K562 (cell line): ENCODE results near the gene PRPF38A. TPM values are rescaled to one million over a fixed set of nuclear protein-coding genes. Genes with fewer than 3 reads are reported as not detected.

Experiments
- AFF4 ChIP-seq: sonication (generic); formaldehyde crosslinking; IDR thresholded peaks from 2 replicates; pipeline ENCODE4 v1.8.0; 2023; ENCODE audit warnings: mild to moderate bottlenecking, missing genetic modification reagents
- HNRNPLL ChIP-seq: fragments of 200-400 bp; formaldehyde crosslinking; IDR thresholded peaks from 2 replicates; pipeline ENCODE4 v1.6.1; 2017; ENCODE audit warnings: low read length, low read depth, mild to moderate bottlenecking; ENCODE audit not compliant: poor library complexity, severe bottlenecking
- NCOA4 ChIP-seq: fragments of 450-650 bp; IDR thresholded peaks from 2 replicates; pipeline ENCODE4 v1.6.1; 2018; ENCODE audit warnings: mild to moderate bottlenecking; ENCODE audit not compliant: partially characterized antibody
- NFRKB ChIP-seq: fragments of 450-650 bp; IDR thresholded peaks from 2 replicates; pipeline ENCODE4 v1.6.1; 2016; ENCODE audit warnings: low read depth
- POLR2AphosphoS2 ChIP-seq: IDR thresholded peaks from 2 replicates; pipeline ENCODE4 v1.6.1; 2012; ENCODE audit warnings: low read length, improper control_type of control experiment
- SREBF2 ChIP-seq: sonication (generic); formaldehyde crosslinking; IDR thresholded peaks from 2 replicates; pipeline ENCODE4 v1.4.0; 2020; ENCODE audit warnings: mild to moderate bottlenecking, missing genetic modification reagents
- ZNF24 ChIP-seq: fragments of 450-650 bp; IDR thresholded peaks from 2 replicates; pipeline ENCODE4 v1.6.1; 2016
- polyA plus RNA-seq, 8 experiments: library from polyadenylated mRNA; depleted of rRNA in 4 of 8; stranded (reverse) in 5 of 8; unstranded in 3 of 8; fragments of >200 nt; fragmentation: Nextera tagmentation in 2 of 8; fragmentation: Illumina TruSeq in 1 of 8; extraction: Ambion mirVana in 2 of 8; extraction: Trizol in 1 of 8; gene quantifications; 2 replicates each; pipeline versions ENCODE4 v1.2.1 to v1.2.3, GENCODE V29; 2011 to 2014; ENCODE audit warnings: inconsistent platforms in 1 of 8, missing spikeins in 1 of 8
- total RNA-seq, 7 experiments: library from RNA; depleted of rRNA in 6 of 7; stranded (reverse); fragments of >200 nt in 6 of 7; fragmentation: Illumina TruSeq in 2 of 7; extraction: Trizol in 2 of 7; gene quantifications; 2 replicates each; pipeline versions ENCODE4 v1.2.1 to v1.2.3, GENCODE V29; 2011 to 2021; ENCODE audit warnings: low replicate concordance in 1 of 7
- TF ChIP-seq, protein P1 (sequence below): fragments of 450-650 bp; IDR thresholded peaks from 2 replicates; pipeline ENCODE4 v1.6.1; 2016; ENCODE audit warnings: mild to moderate bottlenecking, moderate library complexity
- TF ChIP-seq, protein P2 (sequence below), 3 experiments: fragments of 200-800 bp in 1 of 3; sonication (Bioruptor generic) in 1 of 3; sonication (generic) in 1 of 3; formaldehyde crosslinking in 1 of 3; IDR thresholded peaks; 2 replicates each; pipeline versions ENCODE4 v1.6.1 to v1.8.0; 2016 to 2022; ENCODE audit warnings: mild to moderate bottlenecking in 2 of 3, missing compliant biosample characterization in 2 of 3, missing genetic modification characterization in 2 of 3, missing genetic modification reagents in 1 of 3

Gene PRPF38A
- total and polyA plus RNA-seq, 9 of the 15 experiments (the other 6 are each of a cell fraction or from before 2014, with no cell fraction given): 53.6 to 198 (median 89.2) TPM

DNA sequence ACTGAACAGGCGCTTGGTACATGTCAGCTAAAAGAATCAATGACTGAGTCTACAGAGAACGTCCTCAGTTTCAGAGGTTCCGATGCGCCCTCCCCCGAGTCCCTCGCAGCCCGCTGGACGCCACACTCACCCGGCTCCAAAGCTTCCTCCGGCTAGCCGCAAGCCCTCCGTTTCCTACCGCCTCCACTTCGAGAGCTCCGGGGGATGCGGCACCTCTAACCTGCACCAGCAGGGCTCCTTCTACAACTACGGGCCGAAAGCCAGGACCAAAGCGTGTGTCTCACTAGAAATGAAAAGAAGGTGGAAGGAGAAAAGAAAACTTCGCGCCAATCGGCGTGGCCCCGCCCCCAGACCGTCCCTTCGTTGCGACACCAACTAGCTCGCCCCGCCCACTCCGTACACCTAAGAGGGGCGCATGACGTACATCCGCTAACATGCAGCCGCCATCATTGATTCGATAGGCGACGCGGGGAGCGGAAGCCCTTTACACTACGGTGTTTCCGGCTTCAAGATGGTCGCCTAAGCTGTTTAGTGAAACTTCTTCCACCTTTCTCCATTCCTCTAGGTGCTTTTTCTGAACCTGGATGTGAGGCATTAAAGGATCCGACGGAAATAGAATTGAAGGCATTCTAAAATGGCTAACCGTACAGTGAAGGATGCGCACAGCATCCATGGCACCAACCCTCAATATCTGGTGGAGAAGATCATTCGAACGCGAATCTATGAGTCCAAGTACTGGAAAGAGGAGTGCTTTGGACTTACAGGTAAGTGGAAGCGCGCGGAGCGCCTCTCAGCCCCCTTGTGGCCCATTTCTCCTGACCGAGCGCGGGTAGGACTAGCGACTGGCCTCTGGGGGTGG lies at the start of gene PRPF38A, which contains the start of gene ORC1 (continued):
- TF ChIP-seq POLR2AphosphoS2: peak; percentile 83; the same call in 1 of the 2 replicates
- TF ChIP-seq NFRKB: peak; percentile 99
- TF ChIP-seq, protein P1, sequence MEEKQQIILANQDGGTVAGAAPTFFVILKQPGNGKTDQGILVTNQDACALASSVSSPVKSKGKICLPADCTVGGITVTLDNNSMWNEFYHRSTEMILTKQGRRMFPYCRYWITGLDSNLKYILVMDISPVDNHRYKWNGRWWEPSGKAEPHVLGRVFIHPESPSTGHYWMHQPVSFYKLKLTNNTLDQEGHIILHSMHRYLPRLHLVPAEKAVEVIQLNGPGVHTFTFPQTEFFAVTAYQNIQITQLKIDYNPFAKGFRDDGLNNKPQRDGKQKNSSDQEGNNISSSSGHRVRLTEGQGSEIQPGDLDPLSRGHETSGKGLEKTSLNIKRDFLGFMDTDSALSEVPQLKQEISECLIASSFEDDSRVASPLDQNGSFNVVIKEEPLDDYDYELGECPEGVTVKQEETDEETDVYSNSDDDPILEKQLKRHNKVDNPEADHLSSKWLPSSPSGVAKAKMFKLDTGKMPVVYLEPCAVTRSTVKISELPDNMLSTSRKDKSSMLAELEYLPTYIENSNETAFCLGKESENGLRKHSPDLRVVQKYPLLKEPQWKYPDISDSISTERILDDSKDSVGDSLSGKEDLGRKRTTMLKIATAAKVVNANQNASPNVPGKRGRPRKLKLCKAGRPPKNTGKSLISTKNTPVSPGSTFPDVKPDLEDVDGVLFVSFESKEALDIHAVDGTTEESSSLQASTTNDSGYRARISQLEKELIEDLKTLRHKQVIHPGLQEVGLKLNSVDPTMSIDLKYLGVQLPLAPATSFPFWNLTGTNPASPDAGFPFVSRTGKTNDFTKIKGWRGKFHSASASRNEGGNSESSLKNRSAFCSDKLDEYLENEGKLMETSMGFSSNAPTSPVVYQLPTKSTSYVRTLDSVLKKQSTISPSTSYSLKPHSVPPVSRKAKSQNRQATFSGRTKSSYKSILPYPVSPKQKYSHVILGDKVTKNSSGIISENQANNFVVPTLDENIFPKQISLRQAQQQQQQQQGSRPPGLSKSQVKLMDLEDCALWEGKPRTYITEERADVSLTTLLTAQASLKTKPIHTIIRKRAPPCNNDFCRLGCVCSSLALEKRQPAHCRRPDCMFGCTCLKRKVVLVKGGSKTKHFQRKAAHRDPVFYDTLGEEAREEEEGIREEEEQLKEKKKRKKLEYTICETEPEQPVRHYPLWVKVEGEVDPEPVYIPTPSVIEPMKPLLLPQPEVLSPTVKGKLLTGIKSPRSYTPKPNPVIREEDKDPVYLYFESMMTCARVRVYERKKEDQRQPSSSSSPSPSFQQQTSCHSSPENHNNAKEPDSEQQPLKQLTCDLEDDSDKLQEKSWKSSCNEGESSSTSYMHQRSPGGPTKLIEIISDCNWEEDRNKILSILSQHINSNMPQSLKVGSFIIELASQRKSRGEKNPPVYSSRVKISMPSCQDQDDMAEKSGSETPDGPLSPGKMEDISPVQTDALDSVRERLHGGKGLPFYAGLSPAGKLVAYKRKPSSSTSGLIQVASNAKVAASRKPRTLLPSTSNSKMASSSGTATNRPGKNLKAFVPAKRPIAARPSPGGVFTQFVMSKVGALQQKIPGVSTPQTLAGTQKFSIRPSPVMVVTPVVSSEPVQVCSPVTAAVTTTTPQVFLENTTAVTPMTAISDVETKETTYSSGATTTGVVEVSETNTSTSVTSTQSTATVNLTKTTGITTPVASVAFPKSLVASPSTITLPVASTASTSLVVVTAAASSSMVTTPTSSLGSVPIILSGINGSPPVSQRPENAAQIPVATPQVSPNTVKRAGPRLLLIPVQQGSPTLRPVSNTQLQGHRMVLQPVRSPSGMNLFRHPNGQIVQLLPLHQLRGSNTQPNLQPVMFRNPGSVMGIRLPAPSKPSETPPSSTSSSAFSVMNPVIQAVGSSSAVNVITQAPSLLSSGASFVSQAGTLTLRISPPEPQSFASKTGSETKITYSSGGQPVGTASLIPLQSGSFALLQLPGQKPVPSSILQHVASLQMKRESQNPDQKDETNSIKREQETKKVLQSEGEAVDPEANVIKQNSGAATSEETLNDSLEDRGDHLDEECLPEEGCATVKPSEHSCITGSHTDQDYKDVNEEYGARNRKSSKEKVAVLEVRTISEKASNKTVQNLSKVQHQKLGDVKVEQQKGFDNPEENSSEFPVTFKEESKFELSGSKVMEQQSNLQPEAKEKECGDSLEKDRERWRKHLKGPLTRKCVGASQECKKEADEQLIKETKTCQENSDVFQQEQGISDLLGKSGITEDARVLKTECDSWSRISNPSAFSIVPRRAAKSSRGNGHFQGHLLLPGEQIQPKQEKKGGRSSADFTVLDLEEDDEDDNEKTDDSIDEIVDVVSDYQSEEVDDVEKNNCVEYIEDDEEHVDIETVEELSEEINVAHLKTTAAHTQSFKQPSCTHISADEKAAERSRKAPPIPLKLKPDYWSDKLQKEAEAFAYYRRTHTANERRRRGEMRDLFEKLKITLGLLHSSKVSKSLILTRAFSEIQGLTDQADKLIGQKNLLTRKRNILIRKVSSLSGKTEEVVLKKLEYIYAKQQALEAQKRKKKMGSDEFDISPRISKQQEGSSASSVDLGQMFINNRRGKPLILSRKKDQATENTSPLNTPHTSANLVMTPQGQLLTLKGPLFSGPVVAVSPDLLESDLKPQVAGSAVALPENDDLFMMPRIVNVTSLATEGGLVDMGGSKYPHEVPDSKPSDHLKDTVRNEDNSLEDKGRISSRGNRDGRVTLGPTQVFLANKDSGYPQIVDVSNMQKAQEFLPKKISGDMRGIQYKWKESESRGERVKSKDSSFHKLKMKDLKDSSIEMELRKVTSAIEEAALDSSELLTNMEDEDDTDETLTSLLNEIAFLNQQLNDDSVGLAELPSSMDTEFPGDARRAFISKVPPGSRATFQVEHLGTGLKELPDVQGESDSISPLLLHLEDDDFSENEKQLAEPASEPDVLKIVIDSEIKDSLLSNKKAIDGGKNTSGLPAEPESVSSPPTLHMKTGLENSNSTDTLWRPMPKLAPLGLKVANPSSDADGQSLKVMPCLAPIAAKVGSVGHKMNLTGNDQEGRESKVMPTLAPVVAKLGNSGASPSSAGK: peak; percentile 32; the same call in 1 of the 2 replicates
- TF ChIP-seq HNRNPLL: peak; percentile 90
- TF ChIP-seq SREBF2 (CRISPR knock-in tag): 0 out of 2 replicates have a peak, but pooled peaks have one; percentile 17
- 0 out of 2 replicates have a peak, but pooled peaks have one; percentile 5 for TF ChIP-seq ZNF24
- TF ChIP-seq, protein P2, sequence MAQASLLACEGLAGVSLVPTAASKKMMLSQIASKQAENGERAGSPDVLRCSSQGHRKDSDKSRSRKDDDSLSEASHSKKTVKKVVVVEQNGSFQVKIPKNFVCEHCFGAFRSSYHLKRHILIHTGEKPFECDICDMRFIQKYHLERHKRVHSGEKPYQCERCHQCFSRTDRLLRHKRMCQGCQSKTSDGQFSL (CRISPR knock-in tag; IDR thresholded peaks at IDR 0.05): no peak
- TF ChIP-seq, protein P2 (tag; IDR thresholded peaks at IDR 0.05): no peak
- no peak for TF ChIP-seq NCOA4
- TF ChIP-seq AFF4 (CRISPR knock-in tag): peak; percentile 19; the same call in 1 of the 2 replicates
